B cell (primary cell): Measurements from ENCODE around the gene EIF4A3. TPM values are rescaled to one million over a fixed set of nuclear protein-coding genes. Genes with fewer than 3 reads are reported as not detected.

ENCODE experiments used
- ATAC-seq: fragments of 200-7000 bp; cut with Tn5 transposase; one replicate; pipeline ENCODE4 v1.10.0; 2021; ENCODE audit warnings: low read depth, mild to moderate bottlenecking, moderate number of reproducible peaks, moderate library complexity
- CTCF ChIA-PET: fragments of 350-600 bp; sonication (Branson Sonifier 250); formaldehyde crosslinking; loops from one replicate; lab custom pipeline; 2021; ENCODE audit warnings: antibody characterized with exemption, inconsistent platforms; lab: Charles Lee
- POLR2A ChIA-PET: fragments of 350-600 bp; sonication (Branson Sonifier 250); formaldehyde crosslinking; loops from one replicate; lab custom pipeline; 2021; ENCODE audit warnings: antibody characterized with exemption; lab: Charles Lee
- DNase-seq: peaks from one replicate; pipeline ENCODE4 v3.0.0; 2013
- H2AFZ ChIP-seq: 2 replicates; pipeline ENCODE4 v1.6.1; 2012; ENCODE audit warnings: mild to moderate bottlenecking, low read depth, low read length; ENCODE audit not compliant: insufficient read depth, poor library complexity, severe bottlenecking
- H3K27ac ChIP-seq, 2 donors: 1 replicate in 1 of 2; 2 replicates in 1 of 2; pipeline ENCODE4 v1.5.1; 2012 to 2013; ENCODE audit warnings: low read length in 2 of 2, mild to moderate bottlenecking in 2 of 2, moderate library complexity in 1 of 2
- H3K27me3 ChIP-seq, 4 experiments: fragments of 200-600 bp in 1 of 4; sonication (generic) in 1 of 4; replicated peaks in 1 of 4; 1 replicate in 2 of 4; 2 replicates in 2 of 4; pipeline versions ENCODE4 v1.6.1 to v1.7.0; 2013 to 2016; ENCODE audit warnings: low read length in 3 of 4, mild to moderate bottlenecking in 2 of 4, mixed read lengths in 1 of 4, moderate library complexity in 1 of 4; ENCODE audit not compliant: insufficient read depth in 4 of 4, control insufficient read depth in 3 of 4; ENCODE audit errors: control extremely low read depth in 1 of 4
- H3K36me3 ChIP-seq, 2 experiments: replicated peaks in 1 of 2; 1 replicate in 1 of 2; 2 replicates in 1 of 2; pipeline versions ENCODE4 v1.6.1 to v1.7.1; 2013; ENCODE audit warnings: low read length in 1 of 2; ENCODE audit not compliant: insufficient read depth in 2 of 2, control insufficient read depth in 1 of 2; ENCODE audit errors: control extremely low read depth in 1 of 2, extremely low read depth in 1 of 2
- H3K4me1 ChIP-seq, 2 donors: fragments of 200-600 bp in 1 of 2; sonication (generic) in 1 of 2; 1 replicate in 1 of 2; 2 replicates in 1 of 2; pipeline versions ENCODE4 v1.5.1 to v1.6.1; 2013 to 2017; ENCODE audit warnings: low read length in 2 of 2; ENCODE audit not compliant: control insufficient read depth in 2 of 2, insufficient read depth in 2 of 2
- H3K4me2 ChIP-seq: replicated peaks from 2 replicates; pipeline ENCODE3; 2012; ENCODE audit warnings: mild to moderate bottlenecking, low read depth, low read length; ENCODE audit not compliant: poor library complexity, severe bottlenecking
- H3K4me3 ChIP-seq, 5 experiments: fragments of 200-600 bp in 1 of 5; sonication (generic) in 1 of 5; 1 replicate in 3 of 5; 2 replicates in 2 of 5; pipeline versions ENCODE4 v1.5.1 to v1.7.0; 2011 to 2016; ENCODE audit warnings: low read length in 4 of 5, mild to moderate bottlenecking in 4 of 5, low read depth in 2 of 5, control low read depth in 1 of 5, moderate library complexity in 1 of 5; ENCODE audit not compliant: insufficient read depth in 1 of 5; ENCODE audit errors: control extremely low read depth in 1 of 5, extremely low read depth in 1 of 5
- H3K79me2 ChIP-seq: fragments of 200-600 bp; sonication (generic); one replicate; pipeline ENCODE4 v1.6.0; 2016; ENCODE audit warnings: low read length; ENCODE audit not compliant: control insufficient read depth, insufficient read depth
- H3K9ac ChIP-seq: fragments of 200-600 bp; sonication (generic); 2 replicates; pipeline ENCODE4 v1.6.1; 2017; ENCODE audit warnings: mild to moderate bottlenecking, low read length, moderate library complexity
- H3K9me3 ChIP-seq, 3 donors: one replicate each; pipeline versions ENCODE4 v1.6.1 to v1.7.1; 2013; ENCODE audit warnings: low read length in 2 of 3; ENCODE audit not compliant: control insufficient read depth in 2 of 3, insufficient read depth in 1 of 3; ENCODE audit errors: control extremely low read depth in 1 of 3
- H4K20me1 ChIP-seq: 2 replicates; pipeline ENCODE4 v1.6.0; 2012; ENCODE audit warnings: mild to moderate bottlenecking, low read length; ENCODE audit not compliant: insufficient read depth, control insufficient read depth, poor library complexity, severe bottlenecking
- H3K27ac Mint-ChIP-seq: one replicate; pipeline ENCODE4 v1.8.0; 2021; ENCODE audit warnings: mixed read lengths
- H3K27me3 Mint-ChIP-seq: one replicate; pipeline ENCODE4 v1.8.0; 2021; ENCODE audit warnings: mixed read lengths
- H3K4me1 Mint-ChIP-seq: one replicate; pipeline ENCODE4 v1.8.0; 2021; ENCODE audit warnings: mixed read lengths
- H3K4me3 Mint-ChIP-seq: one replicate; pipeline ENCODE4 v1.8.0; 2021; ENCODE audit warnings: mixed read lengths
- H3K9me3 Mint-ChIP-seq: one replicate; pipeline ENCODE4 v1.8.0; 2022; ENCODE audit warnings: mixed read lengths; ENCODE audit not compliant: insufficient read depth
- CTCF ChIP-seq: fragments of 200-600 bp; IDR thresholded peaks from one replicate; pipeline ENCODE4 v1.8.0; 2022; ENCODE audit warnings: antibody characterized with exemption, mild to moderate bottlenecking
- EZH2 ChIP-seq: IDR thresholded peaks from 2 replicates; pipeline ENCODE4 v1.6.1; 2012; ENCODE audit warnings: borderline replicate concordance, low read depth, mild to moderate bottlenecking, moderate library complexity, low read length; ENCODE audit not compliant: insufficient read depth, poor library complexity, severe bottlenecking
- WGBS: methylation state at CpG from one replicate; pipeline ENCODE4 v1.1.5; 2013; ENCODE audit warnings: missing lambda C conversion rate; ENCODE audit not compliant: insufficient coverage; 5-methylcytosine and 5-hydroxymethylcytosine counted together
- intact Hi-C: fragments of 100-400 bp; cut with micrococcal nuclease; formaldehyde crosslinking; loops from one replicate; pipeline ENCODE4 v1.10.0; 2022
- polyA plus RNA-seq: library from polyadenylated mRNA; depleted of rRNA; stranded (reverse); fragments of >200 nt; gene quantifications from 2 replicates; pipeline ENCODE4 v1.2.3, GENCODE V29; 2012
- total RNA-seq, 2 donors: library from RNA; stranded (reverse); fragments of 120-200 nt in 1 of 2; gene quantifications; 1 replicate in 1 of 2; 2 replicates in 1 of 2; pipeline versions ENCODE4 v1.2.3 to v1.2.4, GENCODE V29; 2013 to 2022

EIF4A3 gene
- total and polyA plus RNA-seq, 2 donors (not counting 1 experiment from before 2014, with no cell fraction given), result 86.0 to 137 TPM

- Mint-ChIP-seq H3K9me3 (no peaks in the 10 kb centered on the region), H3K4me1 (no peaks in the 10 kb centered on the region), H3K27ac (no peak overlapping the region), H3K27me3 (peaks cover 7% of the 10 kb centered on the region), H3K4me3 (no peak overlapping the region)
- Histone ChIP-seq H3K4me3 (no peak overlapping the region), H3K27ac (no peak overlapping the region), H3K9ac (no peak overlapping the region), H3K4me1 (no peaks in the 10 kb centered on the region), H3K4me2 (no peak overlapping the region), H3K9me3 (no peaks in the 10 kb centered on the region), H3K36me3 (no peaks in the 10 kb centered on the region), H3K79me2 (no peaks in the 10 kb centered on the region), H4K20me1 (no peaks in the 10 kb centered on the region), H2AFZ (no peak overlapping the region), H3K27me3 (peaks cover 0 to 5% (median 0%) of the 10 kb centered on the region in 4 experiments)
- POLR2A ChIA-PET, result no interaction called here
- ATAC-seq (no peak), DNase-seq (no peak)
- CTCF ChIA-PET, result interaction anchor here (0.5 kb wide), 1 partner anchor 147 kb away, joined by 3 read pairs; no protein-coding TSS in a partner anchor
- TF ChIP-seq CTCF, result no peak
- TF ChIP-seq EZH2, result no peak
- intact Hi-C loops, result no loop called here
- 97% methylated on average over 16 of the region's 16 CpGs for WGBS
These were observed 40.2 kb upstream of the EIF4A3 start for GRCh38 chr17:80187090-80187489.

GRCh38 chr17:80185968-80186367, 39.0 kb upstream of the EIF4A3 start:
- intact Hi-C loops, result no loop called here
- Mint-ChIP-seq H3K4me1 (no peaks in the 10 kb centered on the region), H3K4me3 (no peak overlapping the region), H3K27me3 (peaks cover 4% of the 10 kb centered on the region), H3K27ac (no peak overlapping the region), H3K9me3 (no peaks in the 10 kb centered on the region)
- ChIA-PET POLR2A (no interaction called here), CTCF (no interaction called here)
- Histone ChIP-seq H3K9ac (no peak overlapping the region), H2AFZ (no peak overlapping the region), H3K4me2 (no peak overlapping the region), H3K27ac (no peak overlapping the region), H3K4me3 (no peak overlapping the region), H3K27me3 (peaks cover 0 to 5% (median 0%) of the 10 kb centered on the region in 4 experiments), H3K9me3 (no peaks in the 10 kb centered on the region), H3K4me1 (no peaks in the 10 kb centered on the region), H4K20me1 (no peaks in the 10 kb centered on the region), H3K79me2 (no peaks in the 10 kb centered on the region), H3K36me3 (no peaks in the 10 kb centered on the region)
- TF ChIP-seq EZH2 (no peak), CTCF (no peak)
- ATAC-seq (no peak), DNase-seq (no peak)
- 87% methylated on average over 9 of the region's 9 CpGs for WGBS
